Retinal pigment epithelial cell (primary cell): ENCODE results near the gene BORCS5.
"Not testable (repeated sequence)": the region's sequence is repeated elsewhere in the genome, so short reads cannot be mapped to it uniquely, and the experiment has no call there.

ENCODE experiments used
- DNase-seq: peaks from one replicate; pipeline ENCODE4 v3.0.0-alpha.2; 2010; ENCODE audit warnings: low read depth
- H3K4me3 ChIP-seq: 2 replicates; pipeline ENCODE4 v1.5.1; 2011; ENCODE audit warnings: mild to moderate bottlenecking, low read length, control low read depth, moderate library complexity
- CTCF ChIP-seq: conservative IDR thresholded peaks from 2 replicates; pipeline ENCODE4 v1.5.1; 2011; ENCODE audit warnings: low read depth, low read length, control low read depth, inconsistent platforms

Gene BORCS5

GRCh38 chr12:12404297-12404696, 47.4 kb downstream of the BORCS5 start:
- no peak for DNase-seq
- TF ChIP-seq CTCF: no peak
- no peak overlapping the region for H3K4me3 ChIP-seq

GRCh38 chr12:12405882-12406281, 49.0 kb downstream of the BORCS5 start:
- H3K4me3 ChIP-seq: no peak overlapping the region
- DNase-seq: peak; percentile 93
- TF ChIP-seq CTCF: no peak

DNA sequence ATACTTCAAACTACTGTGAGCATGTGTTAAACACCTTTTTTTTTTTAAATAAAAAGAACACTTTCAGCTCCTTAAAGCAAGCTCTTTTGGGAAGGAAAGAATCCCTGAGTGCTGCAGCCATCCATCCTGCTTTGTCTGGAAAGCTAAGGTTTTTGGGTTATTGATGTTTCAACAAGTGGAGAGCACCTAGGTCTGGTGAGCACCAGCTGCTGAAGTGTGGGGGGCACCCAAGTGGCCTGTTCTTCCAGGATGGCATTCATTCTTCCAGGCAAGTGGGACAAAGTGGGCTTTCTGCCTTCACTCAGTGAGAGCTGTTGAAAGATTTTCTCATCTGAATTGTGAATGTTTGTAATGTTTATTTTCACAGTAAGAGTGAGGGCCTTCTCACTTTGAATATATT, 49.9 kb downstream of the BORCS5 start:
- H3K4me3 ChIP-seq: no peak overlapping the region
- TF ChIP-seq CTCF: no peak
- no peak for DNase-seq

DNA sequence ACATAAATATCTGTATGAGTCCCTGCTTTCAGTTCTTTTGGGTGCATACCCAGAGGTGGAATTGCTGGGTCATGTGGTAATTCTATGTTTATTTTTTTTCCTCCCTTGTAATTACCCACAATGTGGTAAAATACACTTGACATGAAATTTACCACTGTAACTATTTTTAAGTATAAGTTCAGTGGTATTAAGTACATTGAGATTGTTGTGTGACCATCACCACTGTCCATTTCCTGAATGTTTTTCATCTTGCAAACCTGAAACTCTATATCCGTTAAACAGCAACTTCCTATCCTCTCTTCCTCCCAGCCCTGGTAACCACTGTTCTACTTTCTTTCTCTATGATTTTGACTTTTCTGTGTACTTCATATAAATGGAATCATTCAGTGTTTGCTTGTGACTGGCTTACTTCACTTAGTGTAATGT, 51.4 kb downstream of the BORCS5 start:
- DNase-seq: no peak
- no peak for TF ChIP-seq CTCF
- H3K4me3 ChIP-seq: no peak overlapping the region

DNA sequence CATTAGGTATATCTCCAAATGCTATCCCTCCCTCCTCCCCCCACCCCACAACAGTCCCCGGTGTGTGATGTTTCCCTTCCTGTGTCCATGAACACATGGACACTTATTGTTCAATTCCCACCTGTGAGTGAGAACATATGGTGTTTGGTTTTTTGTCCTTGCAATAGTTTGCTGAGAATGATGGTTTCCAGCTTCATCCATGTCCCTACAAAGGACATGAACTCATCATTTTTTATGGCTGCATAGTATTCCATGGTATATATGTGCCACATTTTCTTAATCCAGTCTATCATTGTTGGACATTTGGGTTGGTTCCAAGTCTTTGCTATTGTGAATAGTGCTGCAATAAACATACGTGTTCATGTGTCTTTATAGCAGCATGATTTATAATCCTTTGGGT, 52.5 kb downstream of the BORCS5 start:
- not testable (repeated sequence) for H3K4me3 ChIP-seq, DNase-seq

- TF ChIP-seq CTCF: no peak
- H3K4me3 ChIP-seq: no peak overlapping the region
- no peak for DNase-seq
Measured at GRCh38 chr12:12415886-12416285, 59.0 kb downstream of the BORCS5 start.

GRCh38 chr12:12419165-12419564, 62.3 kb downstream of the BORCS5 start:
- H3K4me3 ChIP-seq, DNase-seq: not testable (repeated sequence)

DNA sequence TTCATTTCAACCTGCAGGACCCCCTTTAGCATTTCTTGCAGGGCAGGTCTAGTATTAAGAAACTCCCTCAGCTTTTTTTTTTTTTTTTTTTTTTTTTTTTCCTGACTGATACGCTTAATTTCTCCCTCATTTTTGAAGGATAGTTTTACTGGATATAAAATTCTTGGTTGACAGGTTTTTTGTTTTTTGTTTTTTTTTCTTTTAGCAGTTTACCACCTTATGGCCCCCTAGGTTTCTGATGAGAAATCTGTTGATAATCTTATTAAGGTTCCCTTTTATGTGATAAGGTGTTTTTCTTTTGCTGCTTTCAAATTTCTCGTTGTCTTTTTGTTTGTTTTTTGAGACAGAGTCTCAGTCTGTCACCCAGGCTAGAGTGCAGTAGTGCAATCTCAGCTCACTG, 66.5 kb downstream of the BORCS5 start:
- no peak for DNase-seq
- H3K4me3 ChIP-seq: no peak overlapping the region
- TF ChIP-seq CTCF: no peak
